ENCODE results near the gene SERPINB8. TPM values are rescaled to one million over a fixed set of nuclear protein-coding genes. Genes with fewer than 3 reads are reported as not detected.

SERPINB8 gene
- total RNA-seq, 2 experiments from 2014 or later, result 15.2 to 16.8 TPM

DNA sequence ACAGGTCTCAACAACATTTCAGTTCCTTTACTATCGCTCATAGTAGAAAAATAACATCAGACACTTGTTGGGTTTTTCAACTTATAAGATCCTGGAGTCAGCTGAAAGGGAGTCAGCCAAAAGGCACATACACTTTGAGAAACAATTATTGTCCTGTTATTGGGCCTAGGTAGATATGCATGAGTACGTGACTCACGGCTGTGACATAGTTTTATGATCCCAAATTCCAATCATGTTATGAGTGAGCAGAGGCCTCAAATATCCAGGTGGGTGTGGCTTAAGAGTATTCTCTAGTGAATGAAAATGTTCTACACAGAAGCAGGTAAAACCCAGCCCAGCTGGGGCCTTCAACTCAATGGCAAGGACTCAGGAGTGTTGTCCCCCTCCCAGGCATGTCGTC lies 27.2 kb downstream of the SERPINB8 start:
- POLR2A ChIA-PET, result no interaction called here
- CTCF ChIA-PET, result interaction anchor here (1.3 kb wide), 1 partner anchor 60 kb away, joined by 3 read pairs; no protein-coding TSS in a partner anchor

DNA sequence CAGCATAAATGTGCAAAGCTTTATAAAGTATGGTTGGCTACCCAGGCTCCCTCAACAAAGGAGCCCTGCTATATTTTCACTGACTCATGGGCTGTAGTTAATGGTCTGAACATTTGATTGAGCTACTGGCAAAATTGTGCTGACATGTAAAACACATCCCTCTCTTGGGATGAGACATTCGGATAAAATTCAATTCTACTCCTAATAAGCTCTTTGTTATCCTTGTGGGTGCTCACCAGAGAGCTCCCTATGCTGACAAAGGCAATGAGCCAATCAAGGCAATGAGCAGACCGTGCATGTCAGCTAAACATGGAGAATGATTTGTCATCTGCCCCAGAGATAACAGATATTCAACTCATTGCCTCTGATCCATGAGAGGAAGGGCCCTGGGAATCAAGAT lies 27.7 kb downstream of the SERPINB8 start:
- POLR2A ChIA-PET, result no interaction called here
- CTCF ChIA-PET, result no interaction called here

- CTCF ChIA-PET, result interaction anchor here (1.6 kb wide), 1 partner anchor 36 kb away, joined by 4 read pairs; no protein-coding TSS in a partner anchor
Observed at GRCh38 chr18:63999871-64000270, 30.0 kb downstream of the SERPINB8 start.

GRCh38 chr18:64002581-64002980 lies 32.7 kb downstream of the SERPINB8 start:
- CTCF ChIA-PET, result no interaction called here

More at GRCh38 chr18:63999871-64000270, 30.0 kb downstream of the SERPINB8 start:
- POLR2A ChIA-PET, result no interaction called here

DNA sequence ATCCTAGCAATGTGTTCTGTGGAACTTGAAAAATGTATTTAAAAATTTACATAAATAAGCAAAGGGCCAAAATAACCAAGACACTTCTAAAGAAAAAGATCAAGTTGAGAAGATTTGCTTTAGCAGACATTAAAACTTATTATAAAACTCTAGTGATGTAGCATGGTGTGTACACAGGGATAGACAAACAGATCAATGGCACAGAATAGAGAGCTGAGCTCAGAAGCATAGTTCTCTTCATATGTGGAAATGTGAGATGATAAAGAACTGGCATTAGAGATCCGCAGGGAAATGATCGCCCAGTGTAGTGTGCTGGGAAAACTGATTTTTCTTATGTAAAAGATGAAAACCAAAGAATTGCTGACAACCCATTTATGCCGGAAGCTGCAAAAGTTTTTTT lies 39.4 kb downstream of the SERPINB8 start:
- CTCF ChIA-PET, result no interaction called here

More at GRCh38 chr18:64002581-64002980, 32.7 kb downstream of the SERPINB8 start:
- POLR2A ChIA-PET, result no interaction called here

GRCh38 chr18:64011513-64011912 lies 41.6 kb downstream of the SERPINB8 start:
- POLR2A ChIA-PET, result no interaction called here
- CTCF ChIA-PET, result interaction anchor here (0.6 kb wide), 1 partner anchor 140 kb away, joined by 3 read pairs; no protein-coding TSS in a partner anchor

More for the DNA sequence above, 39.4 kb downstream of the SERPINB8 start:
- POLR2A ChIA-PET, result no interaction called here

DNA sequence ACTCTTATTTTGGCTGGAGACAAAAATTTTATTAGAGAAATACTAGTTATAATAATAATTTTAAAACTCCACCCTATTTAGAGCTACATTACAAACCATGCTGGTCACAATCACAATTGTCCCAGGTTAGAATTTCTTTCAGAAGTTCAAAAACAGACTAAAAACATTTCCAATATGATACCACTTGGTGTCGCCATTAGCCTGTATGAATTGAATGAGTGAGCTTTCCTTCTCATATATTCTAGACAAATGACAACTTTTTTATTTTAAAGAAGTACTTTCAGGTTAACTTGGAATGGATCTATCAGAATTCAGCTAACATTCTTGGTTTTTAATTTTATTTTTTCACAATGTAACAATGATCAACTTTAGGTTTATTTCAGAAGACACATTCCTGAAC lies 48.0 kb downstream of the SERPINB8 start:
- CTCF ChIA-PET, result interaction anchor here (1.1 kb wide), 1 partner anchor 16 kb away, joined by 4 read pairs; no protein-coding TSS in a partner anchor
- POLR2A ChIA-PET, result no interaction called here

- CTCF ChIA-PET, result interaction anchor here (1.2 kb wide), 1 partner anchor 18 kb away, joined by 3 read pairs; no protein-coding TSS in a partner anchor
- POLR2A ChIA-PET, result no interaction called here
Observed at GRCh38 chr18:64019922-64020756, 50.3 kb downstream of the SERPINB8 start.

- POLR2A ChIA-PET, result interaction anchor here (0.6 kb wide), 1 partner anchor 1567 kb away, joined by 5 read pairs; no protein-coding TSS in a partner anchor
- CTCF ChIA-PET, result interaction anchor here (0.7 kb wide), 1 partner anchor 14 kb away, joined by 4 read pairs; no protein-coding TSS in a partner anchor
Observed at GRCh38 chr18:64026350-64026749, 56.5 kb downstream of the SERPINB8 start.

DNA sequence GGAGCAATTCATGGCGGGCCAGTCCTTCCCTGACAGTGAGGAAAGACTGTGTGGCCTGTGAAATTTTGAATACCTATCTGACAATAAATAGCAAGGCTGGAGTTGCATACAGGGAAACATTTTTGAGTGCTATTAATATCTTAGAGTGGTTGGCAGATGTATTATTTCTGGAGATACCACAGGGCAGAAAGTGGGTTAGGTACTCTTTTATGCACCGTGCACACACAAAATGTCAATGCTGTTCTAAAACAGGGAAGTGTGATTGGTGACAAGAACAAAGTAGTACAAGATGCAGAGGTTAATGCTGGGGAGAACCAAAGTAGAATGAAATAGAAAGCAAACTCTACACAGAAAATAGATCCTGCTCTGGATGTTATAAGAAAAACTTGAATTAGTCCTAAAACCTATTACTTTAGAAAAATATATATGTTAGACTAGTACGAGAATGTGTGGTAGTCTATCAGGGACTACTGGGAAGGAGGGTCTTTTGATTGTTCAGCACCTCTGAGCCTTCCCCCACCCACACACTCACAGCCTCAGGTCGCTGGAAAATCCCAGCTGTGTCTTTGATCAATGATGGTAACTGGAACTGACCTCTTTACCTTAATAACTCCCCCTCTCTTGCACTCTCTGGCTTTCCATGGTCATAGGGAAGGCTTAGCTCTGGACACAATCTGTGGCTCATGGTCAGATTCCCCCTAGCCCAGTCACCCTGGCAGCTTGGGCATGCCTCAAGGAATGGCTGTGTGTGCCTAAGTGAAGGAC lies 58.2 kb downstream of the SERPINB8 start:
- CTCF ChIA-PET, result no interaction called here

GRCh38 chr18:64029096-64029495 lies 59.2 kb downstream of the SERPINB8 start:
- ChIA-PET POLR2A (no interaction called here), CTCF (no interaction called here)

More for the DNA sequence above, 58.2 kb downstream of the SERPINB8 start:
- POLR2A ChIA-PET, result no interaction called here

- POLR2A ChIA-PET, result no interaction called here
- CTCF ChIA-PET, result no interaction called here
Observed at GRCh38 chr18:64031411-64031810, 61.5 kb downstream of the SERPINB8 start.

GRCh38 chr18:64032312-64032711 lies 62.4 kb downstream of the SERPINB8 start:
- ChIA-PET CTCF (no interaction called here), POLR2A (no interaction called here)

- ChIA-PET CTCF (interaction anchor here (0.9 kb wide), 1 partner anchor 18 kb away, joined by 3 read pairs; no protein-coding TSS in a partner anchor), POLR2A (no interaction called here)
Observed at GRCh38 chr18:64037812-64038414, 68.0 kb downstream of the SERPINB8 start.

Other genes with a start within 250 kb of the SERPINB8 start
- not detected for gene SERPINB7, start 194.7 kb upstream of the SERPINB8 start, total RNA-seq
- gene SERPINB2, start 82.4 kb upstream of the SERPINB8 start, total RNA-seq, result not detected
- not detected for gene SERPINB10, start 62.1 kb upstream of the SERPINB8 start, total RNA-seq
- gene HMSD, start 20.8 kb upstream of the SERPINB8 start, total RNA-seq, result 10 to 100 TPM in 1 of 2 experiments, 1 to 10 TPM in 1; 6.9 to 10.8 TPM
- gene LINC00305, start 179.0 kb downstream of the SERPINB8 start, total RNA-seq, result not detected

Measured in activated CD8-positive, alpha-beta memory T cell treated with anti-CD3 and anti-CD28 coated beads for 36 hours (primary cell).